Right ventricle myocardium inferior (tissue), 1 donor: ENCODE results near the gene NCKAP5. TPM values are rescaled to one million over a fixed set of nuclear protein-coding genes. Genes with fewer than 3 reads are reported as not detected.
"Not testable (repeated sequence)": the region's sequence is repeated elsewhere in the genome, so short reads cannot be mapped to it uniquely, and the experiment has no call there.

Experiments
- ATAC-seq: fragments of 200-7000 bp; cut with Tn5 transposase; one replicate; pipeline ENCODE4 v1.9.1; 2020; ENCODE audit warnings: mild to moderate bottlenecking, moderate library complexity
- DNase-seq: peaks from one replicate; pipeline ENCODE4 v3.0.0; 2021; ENCODE audit errors: missing footprints
- intact Hi-C: fragments of 100-400 bp; cut with DNase I; formaldehyde crosslinking; loops from one replicate; pipeline ENCODE4 v1.11.0; 2022
- total RNA-seq: library from RNA; stranded (reverse); fragmentation: NEBNext Ultra II Directional; extraction: Animal tissue kit (Norgen Biotek cat#: 25700); gene quantifications from one replicate; pipeline ENCODE4 v1.2.1, GENCODE V29; 2021
- donor health status: DM: no; HTN: yes; CAD: no; lungs with severe emphysema.

NCKAP5 gene
- total RNA-seq, 1 donor from 2014 or later: 4.3 TPM

- intact Hi-C loops: no loop called here
- ATAC-seq (no peak), DNase-seq (no peak)
These were observed 83.5 kb downstream of the NCKAP5 start for GRCh38 chr2:133484784-133485183.

GRCh38 chr2:133484106-133484505, 84.2 kb downstream of the NCKAP5 start:
- DNase-seq (no peak), ATAC-seq (no peak)
- intact Hi-C loops: no loop called here

- DNase-seq (no peak), ATAC-seq (no peak)
- intact Hi-C loops: no loop called here
These were observed 85.1 kb downstream of the NCKAP5 start for GRCh38 chr2:133483181-133483580.

- intact Hi-C loops: no loop called here
- ATAC-seq (no peak), DNase-seq (no peak)
These were observed 87.4 kb downstream of the NCKAP5 start for GRCh38 chr2:133480707-133481429.

- no peak for ATAC-seq
- intact Hi-C loops: no loop called here
- DNase-seq: no peak
These were observed 90.7 kb downstream of the NCKAP5 start for GRCh38 chr2:133477616-133477990.

- ATAC-seq (no peak), DNase-seq (no peak)
- intact Hi-C loops: no loop called here
These were observed 91.2 kb downstream of the NCKAP5 start for GRCh38 chr2:133476931-133477615.

GRCh38 chr2:133476286-133476685, 92.0 kb downstream of the NCKAP5 start:
- ATAC-seq: no peak
- DNase-seq: no peak
- intact Hi-C loops: no loop called here

- ATAC-seq (no peak), DNase-seq (no peak)
- intact Hi-C loops: no loop called here
These were observed 92.7 kb downstream of the NCKAP5 start for GRCh38 chr2:133475610-133476009.

GRCh38 chr2:133470446-133470845, 97.8 kb downstream of the NCKAP5 start:
- intact Hi-C loops, DNase-seq, ATAC-seq: not testable (repeated sequence)

- intact Hi-C loops: no loop called here
- no peak for DNase-seq
- no peak for ATAC-seq
These were observed 105.5 kb downstream of the NCKAP5 start for GRCh38 chr2:133462811-133463210.

GRCh38 chr2:133461484-133461883, 106.8 kb downstream of the NCKAP5 start:
- DNase-seq (no peak), ATAC-seq (no peak)

GRCh38 chr2:133459590-133459989, 108.7 kb downstream of the NCKAP5 start:
- no peak for DNase-seq
- intact Hi-C loops: no loop called here
- no peak for ATAC-seq

More at GRCh38 chr2:133461484-133461883, 106.8 kb downstream of the NCKAP5 start:
- intact Hi-C loops: no loop called here

GRCh38 chr2:133458280-133458679, 110.0 kb downstream of the NCKAP5 start:
- intact Hi-C loops: no loop called here
- ATAC-seq (no peak), DNase-seq (no peak)

GRCh38 chr2:133457861-133458260, 110.4 kb downstream of the NCKAP5 start:
- DNase-seq (no peak), ATAC-seq (no peak)
- intact Hi-C loops: no loop called here

- ATAC-seq: no peak
- DNase-seq: no peak
- intact Hi-C loops: no loop called here
These were observed 111.3 kb downstream of the NCKAP5 start for GRCh38 chr2:133456971-133457370.

- intact Hi-C loops: no loop called here
- ATAC-seq (no peak), DNase-seq (no peak)
These were observed 112.1 kb downstream of the NCKAP5 start for GRCh38 chr2:133456156-133456555.

- ATAC-seq (no peak), DNase-seq (no peak)
- intact Hi-C loops: no loop called here
These were observed 115.2 kb downstream of the NCKAP5 start for GRCh38 chr2:133453032-133453431.

GRCh38 chr2:133452583-133452982, 115.7 kb downstream of the NCKAP5 start:
- ATAC-seq: no peak
- no peak for DNase-seq
- intact Hi-C loops: no loop called here

GRCh38 chr2:133452146-133452545, 116.1 kb downstream of the NCKAP5 start:
- intact Hi-C loops: no loop called here
- ATAC-seq (no peak), DNase-seq (no peak)

- intact Hi-C loops: no loop called here
- ATAC-seq (no peak), DNase-seq (no peak)
These were observed 120.1 kb downstream of the NCKAP5 start for GRCh38 chr2:133448195-133448594.
